ENCODE data around the gene TMEM62. TPM values are rescaled to one million over a fixed set of nuclear protein-coding genes. Genes with fewer than 3 reads are reported as not detected.
A peak's percentile ranks its signal among the peaks of the same experiment; 100 is the strongest.

TMEM62 gene
- total and polyA plus RNA-seq, 4 donors = 4.5 to 14.0 (median 10.6) TPM

GRCh38 chr15:43218908-43219706, 85.7 kb downstream of the TMEM62 start:
- no peaks in the 10 kb centered on the region for H3K27me3 ChIP-seq (ENCODE audit: control insufficient read depth in 4 of 4, insufficient read depth in 4 of 4, low read length in 3 of 4)
- TF ChIP-seq HNF4G (IDR thresholded peaks at IDR 0.05) (no peak), RXRA (IDR thresholded peaks at IDR 0.05) (no peak), ZBTB33 (IDR thresholded peaks at IDR 0.05) (no peak), ATF3 (IDR thresholded peaks at IDR 0.05) (no peak), REST (IDR thresholded peaks at IDR 0.05) (no peak), FOXA1 (IDR thresholded peaks at IDR 0.05) (no peak), GABPA (IDR thresholded peaks at IDR 0.05 in 1 of 2, conservative IDR thresholded peaks at IDR 0.05 in 1 of 2) (no peak)
- H3K9me3 ChIP-seq (ENCODE audit: control insufficient read depth in 4 of 4, low read length in 3 of 4) = no peaks in the 10 kb centered on the region
- H3K4me3 ChIP-seq (ENCODE audit: low read depth in 1 of 3, low read length in 3 of 3) = no peak overlapping the region
- H3K36me3 ChIP-seq (ENCODE audit: control insufficient read depth in 4 of 4, insufficient read depth in 3 of 4, low read depth in 1 of 4, low read length in 3 of 4) = no peaks in the 10 kb centered on the region
- peaks cover 0 to 5% (median 0%) of the 10 kb centered on the region in 4 donors for H3K4me1 ChIP-seq (ENCODE audit: control insufficient read depth in 4 of 4, insufficient read depth in 4 of 4, low read length in 3 of 4)
- no peak overlapping the region for H3K27ac ChIP-seq (ENCODE audit: low read depth in 1 of 2, low read length in 2 of 2)
- peak; percentile 79 for DNase-seq (ENCODE audit: low spot score)
- H3K9ac ChIP-seq (ENCODE audit: low read depth in 1 of 2, low read length in 2 of 2) = no peak overlapping the region
- 55% methylated on average over 13 of the region's 13 CpGs for WGBS

GRCh38 chr15:43219929-43220928, 86.8 kb downstream of the TMEM62 start:
- Histone ChIP-seq H3K27me3 (ENCODE audit: control insufficient read depth in 4 of 4, insufficient read depth in 4 of 4, low read length in 3 of 4) (no peaks in the 10 kb centered on the region), H3K36me3 (ENCODE audit: control insufficient read depth in 4 of 4, insufficient read depth in 3 of 4, low read depth in 1 of 4, low read length in 3 of 4) (no peaks in the 10 kb centered on the region), H3K4me3 (ENCODE audit: low read depth in 1 of 3, low read length in 3 of 3) (no peak overlapping the region), H3K4me1 (ENCODE audit: control insufficient read depth in 4 of 4, insufficient read depth in 4 of 4, low read length in 3 of 4) (peaks cover 0 to 5% (median 0%) of the 10 kb centered on the region in 4 donors), H3K9ac (ENCODE audit: low read depth in 1 of 2, low read length in 2 of 2) (no peak overlapping the region), H3K27ac (ENCODE audit: low read depth in 1 of 2, low read length in 2 of 2) (no peak overlapping the region), H3K9me3 (ENCODE audit: control insufficient read depth in 4 of 4, low read length in 3 of 4) (no peaks in the 10 kb centered on the region)
- peak; percentile 64 for DNase-seq (ENCODE audit: low spot score)
- 89% methylated on average over 16 of the region's 16 CpGs for WGBS
- no peak for TF ChIP-seq JUND (IDR thresholded peaks at IDR 0.05)
- TF ChIP-seq FOXA2 (IDR thresholded peaks at IDR 0.05) = no peak
- no peak for TF ChIP-seq CTCF (IDR thresholded peaks at IDR 0.05; ENCODE audit: low read depth, low read length, missing input control)
- TF ChIP-seq SP1 (IDR thresholded peaks at IDR 0.05) = no peak
- no peak for TF ChIP-seq RXRA (IDR thresholded peaks at IDR 0.05)
- TF ChIP-seq NR2F2 (IDR thresholded peaks at IDR 0.05) = no peak
- no peak for TF ChIP-seq ZBTB33 (IDR thresholded peaks at IDR 0.05)
- no peak for TF ChIP-seq GABPA (IDR thresholded peaks at IDR 0.05 in 1 of 2, conservative IDR thresholded peaks at IDR 0.05 in 1 of 2)
- TF ChIP-seq HNF4A (conservative IDR thresholded peaks at IDR 0.05) = no peak
- no peak for TF ChIP-seq HNF4G (IDR thresholded peaks at IDR 0.05)
- no peak for TF ChIP-seq YY1 (IDR thresholded peaks at IDR 0.05)
- no peak for TF ChIP-seq TAF1 (conservative IDR thresholded peaks at IDR 0.05)
- TF ChIP-seq EGR1 (IDR thresholded peaks at IDR 0.05; ENCODE audit: low read depth in 2 of 2) = no peak
- no peak for TF ChIP-seq ATF3 (IDR thresholded peaks at IDR 0.05)

All from liver (tissue), 9 donors.